ENCODE results near the gene BATF3. TPM values are rescaled to one million over a fixed set of nuclear protein-coding genes. Genes with fewer than 3 reads are reported as not detected.

Gene BATF3
- total RNA-seq, 2 donors from 2014 or later, result 3.4 TPM; not detected in 1

- no peak for DNase-seq
- intact Hi-C loops (cut with DNase I), result no loop called here
Measured at GRCh38 chr1:212689758-212690529, 9.7 kb downstream of the BATF3 start.

DNA sequence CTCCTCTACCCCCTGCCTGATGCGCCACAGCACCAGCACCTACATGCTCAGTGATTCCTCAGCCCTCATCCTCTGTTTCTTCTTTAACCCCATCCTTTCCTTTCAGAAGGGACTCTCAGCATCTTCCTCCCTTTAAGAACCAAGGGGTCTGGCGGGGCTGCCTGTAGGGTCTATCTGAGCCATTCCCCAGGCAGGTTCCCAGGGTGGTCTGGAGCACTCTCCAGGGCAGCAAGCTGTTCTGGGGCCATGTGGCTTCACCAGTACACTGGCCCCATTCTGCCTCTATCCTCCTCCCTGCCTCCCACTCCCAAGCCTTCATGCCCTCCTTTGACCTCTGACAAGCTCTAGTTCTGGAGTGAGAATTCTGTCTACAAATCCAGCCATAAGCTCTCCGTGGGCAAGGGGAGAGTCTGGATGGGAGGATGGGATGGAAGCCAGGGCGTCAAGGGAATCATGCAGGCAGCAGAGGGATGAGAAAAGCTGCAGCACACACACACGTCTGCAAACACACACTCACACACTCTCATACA, 10.4 kb downstream of the BATF3 start:
- Histone ChIP-seq H3K4me1 (no peaks in the 10 kb centered on the region), H3K27me3 (no peaks in the 10 kb centered on the region), H3K9me3 (no peaks in the 10 kb centered on the region), H3K36me3 (replicated peaks in 1 of 2; ENCODE audit: insufficient read depth in 1 of 2, low read depth in 2 of 2) (no peaks in the 10 kb centered on the region), H3K4me3 (no peak overlapping the region), H3K27ac (no peak overlapping the region)
- TF ChIP-seq, protein P1, sequence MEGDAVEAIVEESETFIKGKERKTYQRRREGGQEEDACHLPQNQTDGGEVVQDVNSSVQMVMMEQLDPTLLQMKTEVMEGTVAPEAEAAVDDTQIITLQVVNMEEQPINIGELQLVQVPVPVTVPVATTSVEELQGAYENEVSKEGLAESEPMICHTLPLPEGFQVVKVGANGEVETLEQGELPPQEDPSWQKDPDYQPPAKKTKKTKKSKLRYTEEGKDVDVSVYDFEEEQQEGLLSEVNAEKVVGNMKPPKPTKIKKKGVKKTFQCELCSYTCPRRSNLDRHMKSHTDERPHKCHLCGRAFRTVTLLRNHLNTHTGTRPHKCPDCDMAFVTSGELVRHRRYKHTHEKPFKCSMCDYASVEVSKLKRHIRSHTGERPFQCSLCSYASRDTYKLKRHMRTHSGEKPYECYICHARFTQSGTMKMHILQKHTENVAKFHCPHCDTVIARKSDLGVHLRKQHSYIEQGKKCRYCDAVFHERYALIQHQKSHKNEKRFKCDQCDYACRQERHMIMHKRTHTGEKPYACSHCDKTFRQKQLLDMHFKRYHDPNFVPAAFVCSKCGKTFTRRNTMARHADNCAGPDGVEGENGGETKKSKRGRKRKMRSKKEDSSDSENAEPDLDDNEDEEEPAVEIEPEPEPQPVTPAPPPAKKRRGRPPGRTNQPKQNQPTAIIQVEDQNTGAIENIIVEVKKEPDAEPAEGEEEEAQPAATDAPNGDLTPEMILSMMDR (IDR thresholded peaks at IDR 0.05), result no peak
- no peak for TF ChIP-seq POLR2A (IDR thresholded peaks at IDR 0.05)
- WGBS, 2 donors, result 62 to 65% methylated on average over 5 of the region's 5 CpGs
- intact Hi-C loops (cut with DNase I), result no loop called here
- DNase-seq (no peak), ATAC-seq (no peak)

More at GRCh38 chr1:212689758-212690529, 9.7 kb downstream of the BATF3 start:
- H3K27ac ChIP-seq, result no peak overlapping the region
- H3K27me3 ChIP-seq, result peaks cover 0 to 2% of the 10 kb centered on the region in 2 donors
- no peak for ATAC-seq
- 70 to 76% methylated on average over 12 of the region's 12 CpGs for WGBS, 2 donors
- no peaks in the 10 kb centered on the region for H3K4me1 ChIP-seq
- no peak for TF ChIP-seq POLR2A (IDR thresholded peaks at IDR 0.05)
- TF ChIP-seq, protein P1 (IDR thresholded peaks at IDR 0.05), result no peak
- no peak overlapping the region for H3K4me3 ChIP-seq
- H3K9me3 ChIP-seq, result no peaks in the 10 kb centered on the region
- no peaks in the 10 kb centered on the region for H3K36me3 ChIP-seq (replicated peaks in 1 of 2; ENCODE audit: insufficient read depth in 1 of 2, low read depth in 2 of 2)

GRCh38 chr1:212688341-212689047, 11.1 kb downstream of the BATF3 start:
- Histone ChIP-seq H3K4me3 (no peak overlapping the region), H3K4me1 (no peaks in the 10 kb centered on the region), H3K27ac (no peak overlapping the region), H3K27me3 (no peaks in the 10 kb centered on the region), H3K36me3 (replicated peaks in 1 of 2; ENCODE audit: insufficient read depth in 1 of 2, low read depth in 2 of 2) (no peaks in the 10 kb centered on the region), H3K9me3 (no peaks in the 10 kb centered on the region)
- DNase-seq (no peak), ATAC-seq (no peak)
- TF ChIP-seq, protein P1 (IDR thresholded peaks at IDR 0.05), result no peak
- TF ChIP-seq POLR2A (IDR thresholded peaks at IDR 0.05), result no peak
- 66 to 72% methylated on average over 7 of the region's 7 CpGs for whole genome bisulfite sequencing, 2 donors
- intact Hi-C loops (cut with DNase I), result no loop called here

DNA sequence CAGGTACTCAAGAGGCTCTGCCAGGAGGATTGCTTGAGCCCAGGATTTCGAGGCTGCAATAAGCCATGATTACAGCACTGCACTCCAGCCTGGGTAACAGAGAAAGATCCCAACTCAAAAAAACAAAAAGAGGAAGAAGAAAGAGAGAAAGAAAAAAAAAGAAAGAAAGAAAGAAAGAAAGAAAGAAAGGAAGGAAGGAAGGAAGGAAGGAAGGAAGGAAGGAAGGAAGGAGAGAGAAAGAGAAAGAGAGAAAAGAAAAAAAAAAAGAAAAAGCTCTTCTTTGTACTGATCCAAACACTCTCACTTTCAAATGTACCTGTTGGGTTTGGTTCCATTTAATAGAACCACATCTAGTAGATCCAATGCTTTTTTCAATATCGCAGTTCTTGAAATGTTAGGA, 11.8 kb downstream of the BATF3 start:
- WGBS, 2 donors, result 77 to 90% methylated on average over 2 of the region's 2 CpGs
- ATAC-seq, result no peak
- no peak for DNase-seq
- Histone ChIP-seq H3K27me3 (no peaks in the 10 kb centered on the region), H3K9me3 (no peaks in the 10 kb centered on the region), H3K27ac (no peak overlapping the region), H3K36me3 (replicated peaks in 1 of 2; ENCODE audit: insufficient read depth in 1 of 2, low read depth in 2 of 2) (no peaks in the 10 kb centered on the region), H3K4me1 (no peaks in the 10 kb centered on the region), H3K4me3 (no peak overlapping the region)
- intact Hi-C loops (cut with DNase I), result no loop called here
- TF ChIP-seq, protein P1 (IDR thresholded peaks at IDR 0.05), result no peak
- no peak for TF ChIP-seq POLR2A (IDR thresholded peaks at IDR 0.05)
